ENCODE data around the gene C2CD4C.
"Not testable (repeated sequence)": the region's sequence is repeated elsewhere in the genome, so short reads cannot be mapped to it uniquely, and the experiment has no call there.

The C2CD4C gene

GRCh38 chr19:398719-399118 is 10.2 kb downstream of the C2CD4C start:
- no peak for DNase-seq (ENCODE audit: low read depth)

DNA sequence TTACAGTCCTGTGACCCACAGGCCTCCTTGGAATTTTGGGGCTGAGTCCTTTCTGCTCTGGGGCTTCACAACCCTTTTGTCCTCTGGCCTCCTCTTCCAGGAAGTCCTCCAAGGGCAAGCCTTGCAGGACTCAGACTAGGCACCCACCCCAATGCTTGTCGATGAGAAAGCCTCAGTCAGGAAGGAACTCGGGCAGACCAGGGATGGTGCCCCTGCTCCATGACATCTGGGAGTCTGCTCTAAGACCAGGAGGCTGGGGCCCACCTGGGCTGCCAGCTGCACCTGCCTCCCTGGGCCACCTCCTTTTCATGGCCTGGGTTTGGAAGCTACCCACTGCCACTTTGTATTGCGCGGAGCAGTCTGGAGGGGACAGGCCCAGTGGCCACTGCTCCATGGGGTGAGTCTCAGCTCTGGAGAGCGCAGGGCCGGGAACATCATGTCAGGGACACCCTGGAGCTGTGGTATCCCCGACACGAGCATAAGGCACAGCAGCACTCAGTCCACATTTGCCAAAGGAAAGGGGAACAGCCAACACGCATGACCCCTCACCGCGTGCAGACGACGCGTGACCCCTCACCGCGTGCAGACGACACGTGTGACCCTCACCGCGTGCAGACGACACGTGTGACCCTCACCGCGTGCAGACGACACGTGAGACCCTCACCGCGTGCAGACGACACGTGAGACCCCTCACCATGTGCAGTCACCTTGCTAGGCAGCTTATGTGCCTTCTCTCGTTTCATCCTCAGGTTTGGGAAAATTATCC is 10.8 kb downstream of the C2CD4C start:
- DNase-seq (ENCODE audit: low read depth), result no peak

DNA sequence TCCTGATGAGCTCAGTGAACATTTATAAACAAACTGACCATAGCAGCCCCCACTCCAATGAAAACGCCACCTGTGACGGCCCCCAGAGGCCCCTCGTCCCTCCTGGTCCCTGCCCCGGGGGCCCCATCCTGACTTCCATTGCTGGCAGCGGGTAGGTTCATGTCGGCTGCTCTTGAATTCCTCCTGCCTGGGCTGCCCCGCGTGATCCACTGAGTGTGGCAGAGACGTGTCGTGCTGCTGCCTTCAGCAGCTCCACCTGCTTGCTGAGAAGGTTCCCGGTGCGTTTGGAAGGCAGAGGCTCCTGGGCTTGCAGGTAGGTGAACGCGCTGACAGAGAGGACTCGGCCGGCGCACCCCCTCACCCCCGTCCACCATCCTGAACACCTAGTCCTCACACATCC is 11.6 kb downstream of the C2CD4C start:
- DNase-seq (ENCODE audit: low read depth), result no peak

GRCh38 chr19:395467-395866 is 13.5 kb downstream of the C2CD4C start:
- DNase-seq (ENCODE audit: low read depth), result no peak

DNA sequence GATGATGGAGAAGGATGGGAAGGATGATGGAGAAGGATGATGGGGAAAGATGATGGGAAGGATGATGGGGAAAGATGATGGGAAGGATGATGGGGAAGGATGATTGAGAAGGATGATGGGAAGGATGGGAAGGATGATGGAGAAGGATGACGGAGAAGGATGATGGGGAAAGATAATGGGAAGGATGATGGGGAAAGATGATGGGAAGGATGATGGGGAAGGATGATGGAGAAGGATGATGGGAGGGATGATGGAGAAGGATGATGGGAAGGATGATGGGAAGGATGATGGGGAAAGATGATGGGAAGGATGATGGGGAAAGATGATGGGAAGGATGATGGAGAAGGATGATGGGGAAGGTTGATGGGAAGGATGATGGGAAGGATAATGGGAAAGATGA is 14.1 kb downstream of the C2CD4C start:
- not testable (repeated sequence) for DNase-seq (ENCODE audit: low read depth)

DNA sequence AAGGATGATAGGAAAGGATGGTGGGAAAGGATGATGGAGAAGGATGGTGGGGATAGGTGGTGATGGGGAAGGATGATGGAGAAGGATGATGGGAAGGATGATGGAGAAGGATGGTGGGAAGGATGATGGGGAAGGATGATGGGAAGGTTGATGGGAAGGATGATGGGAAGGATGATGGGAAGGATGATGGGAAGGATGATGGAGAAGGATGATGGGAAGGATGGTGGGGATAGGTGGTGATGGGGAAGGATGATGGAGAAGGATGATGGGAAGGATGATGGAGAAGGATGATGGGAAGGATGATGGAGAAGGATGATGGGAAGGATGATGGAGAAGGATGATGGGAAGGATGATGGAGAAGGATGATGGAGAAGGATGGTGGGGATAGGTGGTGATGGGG is 15.4 kb downstream of the C2CD4C start:
- not testable (repeated sequence) for DNase-seq (ENCODE audit: low read depth)

DNA sequence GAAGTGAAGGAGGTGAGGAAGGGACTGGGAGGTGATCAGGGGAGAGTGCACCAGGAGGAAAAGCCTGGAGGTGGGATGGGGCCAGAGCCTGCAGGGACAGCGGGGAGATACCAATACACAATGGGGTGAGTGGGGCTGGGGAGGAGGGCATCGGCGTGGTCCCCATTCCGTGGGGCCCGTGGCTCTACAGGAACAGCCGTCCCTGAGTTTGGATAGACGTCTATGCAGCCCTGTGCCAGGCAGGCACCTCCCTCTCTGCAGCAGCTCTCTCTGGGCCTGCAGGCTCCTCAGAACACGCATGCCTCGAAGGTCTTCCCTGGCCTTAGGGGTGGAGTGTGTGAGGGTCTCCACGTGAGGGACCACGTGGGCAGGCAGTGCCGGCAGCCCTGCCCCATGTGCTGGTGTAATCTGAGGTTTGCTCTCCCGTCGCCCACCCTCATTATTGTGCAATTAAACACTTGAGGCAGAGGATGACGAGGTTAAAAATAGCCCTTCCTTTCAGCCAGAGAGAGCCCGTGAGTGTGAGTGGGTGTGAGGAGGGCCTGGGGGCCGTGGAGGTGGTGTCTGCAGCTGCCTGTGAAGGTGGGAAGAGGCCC is 16.5 kb downstream of the C2CD4C start:
- DNase-seq (ENCODE audit: low read depth), result no peak

DNA sequence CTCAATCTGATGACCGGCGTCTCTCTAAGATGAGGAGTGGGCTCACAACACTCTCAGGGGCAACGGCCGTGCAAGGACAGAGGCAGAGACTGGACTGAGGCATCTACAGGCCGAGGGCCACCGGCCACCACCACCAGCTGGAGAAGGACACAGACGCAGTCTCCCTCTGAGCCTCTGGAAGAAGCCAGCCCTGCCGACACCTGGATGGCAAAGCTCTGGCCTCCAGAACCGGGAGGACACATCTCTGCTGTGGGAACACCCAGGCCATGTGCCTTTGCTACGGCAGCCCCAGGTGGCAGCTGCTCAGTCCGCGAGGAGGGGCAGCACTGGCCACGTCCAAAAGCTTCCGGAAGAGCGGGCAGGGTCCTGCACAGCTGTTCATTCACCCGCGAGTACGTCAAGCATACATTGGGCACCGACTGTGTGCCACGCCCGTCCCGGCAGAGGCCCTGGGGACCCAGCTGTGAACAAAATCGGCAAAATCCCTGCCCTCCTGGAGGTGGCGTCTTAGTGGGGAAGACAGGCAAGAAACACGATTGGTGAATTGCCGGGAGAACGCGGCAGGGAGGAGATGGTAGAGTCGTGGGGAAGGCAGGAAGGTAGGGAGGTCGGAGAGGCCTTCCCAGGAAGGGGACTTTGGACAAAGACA is 17.1 kb downstream of the C2CD4C start:
- DNase-seq (ENCODE audit: low read depth), result no peak

DNA sequence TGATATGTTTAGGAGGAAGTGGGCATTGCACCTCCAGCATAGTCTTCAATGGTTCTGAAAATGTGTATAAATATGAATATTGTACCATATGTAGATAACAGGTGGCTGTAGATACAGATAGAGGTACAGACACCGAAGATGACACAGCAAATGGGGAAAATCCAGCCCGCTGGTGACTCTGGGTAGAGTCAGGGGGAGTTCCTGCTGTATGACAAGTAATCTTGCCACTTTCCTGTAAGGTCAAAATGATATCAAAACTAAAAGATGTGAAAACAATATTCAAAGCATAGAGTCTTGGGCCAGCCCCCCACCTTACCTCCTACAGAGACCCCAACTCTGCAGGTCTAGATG is 17.8 kb downstream of the C2CD4C start:
- no peak for DNase-seq (ENCODE audit: low read depth)

- DNase-seq (ENCODE audit: low read depth), result no peak
These were observed 18.4 kb downstream of the C2CD4C start for GRCh38 chr19:390386-391206.

DNA sequence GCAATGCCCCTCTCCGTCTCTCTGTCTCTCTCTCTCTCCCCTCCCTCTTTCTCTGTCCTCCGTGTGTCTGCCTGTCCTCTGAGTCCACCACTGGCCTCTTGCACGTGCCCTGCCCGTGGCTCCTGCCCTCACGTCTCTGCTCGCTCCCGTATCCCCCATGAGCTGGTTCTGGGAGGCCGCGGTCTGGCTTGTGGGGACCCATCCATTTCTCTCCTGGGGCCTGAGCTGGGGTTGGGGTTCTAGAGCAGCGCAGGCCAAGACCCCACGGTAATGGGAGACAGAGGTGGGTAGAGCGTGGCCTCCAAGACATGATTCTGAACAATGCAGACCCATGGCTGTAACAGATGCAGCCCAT is 19.0 kb downstream of the C2CD4C start:
- no peak for DNase-seq (ENCODE audit: low read depth)

DNA sequence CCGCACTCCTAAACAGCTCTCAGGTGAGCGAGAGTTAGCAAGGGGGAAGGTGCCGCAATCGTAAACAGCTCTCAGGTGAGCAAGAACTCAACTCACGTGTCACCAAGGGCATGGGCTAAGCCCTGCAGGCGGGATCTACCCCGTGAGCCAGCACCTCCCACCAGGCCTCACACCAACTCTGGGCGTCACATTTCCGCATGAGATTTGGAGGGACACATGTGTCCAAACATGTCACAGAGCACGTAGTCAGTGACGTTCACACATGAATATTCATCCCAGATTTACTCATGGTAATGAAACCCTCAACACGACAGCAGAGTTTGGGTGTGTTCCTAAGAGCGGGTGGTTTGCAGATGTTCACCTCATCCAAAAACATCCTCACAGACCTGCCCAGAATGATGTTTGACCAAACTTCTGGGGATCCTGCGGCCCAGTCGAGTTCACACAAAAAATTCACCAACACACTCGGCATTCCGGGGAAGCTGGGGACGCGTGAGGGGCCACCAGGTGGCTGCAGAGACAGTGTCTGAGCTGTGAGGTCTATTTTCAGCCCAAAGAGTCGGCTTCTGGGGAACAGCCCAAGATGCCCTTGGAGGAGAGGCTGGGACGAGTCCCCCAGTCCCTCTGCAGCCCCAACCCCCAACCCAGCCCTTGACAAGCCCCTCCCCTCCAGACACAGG is 19.6 kb downstream of the C2CD4C start:
- no peak for DNase-seq (ENCODE audit: low read depth)

GRCh38 chr19:388691-389090 is 20.3 kb downstream of the C2CD4C start:
- no peak for DNase-seq (ENCODE audit: low read depth)

DNA sequence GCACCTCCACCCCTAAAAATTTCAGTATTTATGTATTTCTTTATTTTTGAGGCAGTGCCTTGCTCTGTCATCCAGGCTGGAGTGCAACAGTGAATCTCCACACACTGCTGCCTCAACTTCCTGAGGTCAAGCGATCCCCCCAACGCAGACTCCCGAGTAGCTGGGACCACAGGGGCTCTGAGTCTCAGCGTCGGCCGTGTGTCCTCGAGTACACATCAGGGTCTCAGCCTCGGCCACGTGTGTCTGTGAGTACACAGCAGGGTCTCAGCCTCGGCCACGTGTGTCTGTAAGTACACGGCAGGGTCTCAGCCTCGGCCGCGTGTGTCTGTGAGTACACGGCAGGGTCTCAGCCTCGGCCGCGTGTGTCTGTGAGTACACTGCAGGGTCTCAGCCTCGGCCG is 21.2 kb downstream of the C2CD4C start:
- no peak for DNase-seq (ENCODE audit: low read depth)

GRCh38 chr19:386632-387301 is 22.2 kb downstream of the C2CD4C start:
- DNase-seq (ENCODE audit: low read depth), result not testable (repeated sequence)

DNA sequence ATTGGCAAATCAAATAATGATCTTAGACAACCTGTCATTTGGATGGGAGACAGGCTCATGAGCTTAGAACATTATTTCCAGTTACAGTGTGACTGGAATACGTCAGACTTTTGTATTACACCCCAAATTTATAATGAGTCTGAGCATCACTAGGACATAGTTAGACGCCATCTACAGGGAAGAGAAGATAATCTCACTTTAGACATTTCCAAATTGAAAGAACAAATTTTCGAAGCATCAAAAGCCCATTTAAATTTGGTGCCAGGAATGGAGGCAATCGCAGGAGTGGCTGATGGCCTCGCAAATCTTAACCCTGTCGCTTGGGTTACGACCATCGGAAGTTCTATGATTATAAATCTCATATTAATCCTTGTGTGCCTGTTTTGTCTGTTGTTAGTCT is 22.8 kb downstream of the C2CD4C start:
- DNase-seq (ENCODE audit: low read depth), result not testable (repeated sequence)

DNA sequence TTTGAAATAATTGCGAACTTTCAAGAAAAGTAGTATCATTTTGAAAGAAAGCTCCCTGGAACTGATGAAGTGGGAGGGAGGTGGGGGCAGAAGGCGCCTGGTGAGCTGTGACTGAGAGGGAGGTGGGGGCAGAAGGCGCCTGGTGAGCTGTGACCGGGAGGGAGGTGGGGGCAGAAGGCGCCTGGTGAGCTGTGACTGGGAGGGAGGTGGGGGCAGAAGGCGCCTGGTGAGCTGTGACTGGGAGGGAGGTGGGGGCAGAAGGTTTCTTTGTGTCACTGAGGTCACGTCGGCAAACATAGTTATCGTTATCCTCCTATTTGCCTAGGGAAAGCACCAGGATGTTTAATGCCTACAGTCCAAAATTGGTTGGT is 24.2 kb downstream of the C2CD4C start:
- DNase-seq (ENCODE audit: low read depth), result no peak

DNA sequence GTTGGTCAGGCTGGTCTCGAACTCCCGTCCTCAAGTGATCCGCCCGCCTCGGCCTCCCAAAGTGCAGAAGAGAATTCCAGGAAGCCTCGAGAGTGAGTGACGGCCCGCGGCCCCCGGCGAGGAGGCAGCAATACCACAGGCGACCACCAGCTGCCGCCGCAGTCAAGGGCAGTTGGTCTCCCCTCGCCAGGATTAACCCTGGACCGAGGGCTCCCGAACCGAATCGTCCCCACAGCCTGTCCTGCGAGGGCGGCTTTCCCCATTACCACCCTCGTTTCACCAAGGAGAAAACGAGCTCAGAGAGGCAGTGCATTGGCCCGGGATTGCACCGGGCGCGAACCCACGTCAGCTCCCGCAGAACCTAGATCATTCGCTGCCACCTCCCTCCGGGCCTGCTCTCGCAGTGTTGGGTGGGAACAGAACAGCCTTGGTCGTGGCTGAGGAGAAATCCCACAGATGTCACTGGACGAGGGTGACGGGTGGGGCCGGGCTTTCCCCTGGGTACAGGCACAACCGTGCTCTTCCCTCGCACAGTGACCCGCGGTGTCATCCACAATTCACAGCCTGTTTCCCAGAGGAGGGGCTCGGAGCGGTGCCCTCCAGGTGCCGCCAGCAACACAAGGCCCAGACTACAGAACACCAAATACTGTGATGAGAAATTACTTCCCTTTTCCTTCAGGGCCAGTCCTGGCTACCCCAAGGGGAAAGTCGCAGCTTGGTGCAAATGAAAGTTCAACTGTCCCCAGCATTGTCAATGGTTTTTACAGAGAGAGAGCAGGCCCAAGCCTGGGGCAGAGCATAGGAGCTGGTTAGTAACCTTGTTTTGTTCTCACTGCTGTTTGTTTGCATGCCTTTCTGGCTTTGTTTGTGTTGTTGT is 24.8 kb downstream of the C2CD4C start:
- DNase-seq (ENCODE audit: low read depth), result no peak

DNA sequence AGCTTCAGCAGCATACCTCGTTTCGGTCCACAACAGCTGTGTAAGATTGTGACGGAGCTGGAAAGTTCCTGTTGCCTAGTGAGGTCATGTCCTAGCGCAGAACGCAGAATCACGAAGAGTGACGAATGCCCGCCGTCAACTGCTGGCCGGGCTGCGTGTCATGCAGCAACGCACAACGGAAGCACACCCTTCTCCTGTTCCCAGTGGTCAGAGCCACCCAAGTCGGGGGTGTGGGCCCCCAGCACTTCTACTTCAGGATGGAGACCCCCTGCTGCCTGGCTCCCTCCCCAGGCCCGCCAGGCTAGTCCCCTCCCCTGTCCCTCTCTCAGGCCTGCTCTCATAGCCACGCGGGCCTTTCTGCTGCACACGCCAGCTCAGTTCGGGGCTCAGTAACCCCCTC is 25.9 kb downstream of the C2CD4C start:
- DNase-seq (ENCODE audit: low read depth), result no peak

- peak; percentile 82 for DNase-seq (ENCODE audit: low read depth)
These were observed 26.4 kb downstream of the C2CD4C start for GRCh38 chr19:382578-382977.

GRCh38 chr19:381901-382300 is 27.0 kb downstream of the C2CD4C start:
- not testable (repeated sequence) for DNase-seq (ENCODE audit: low read depth)
